DOHH2 (cell line): Measurements from ENCODE around the gene ETV4.

Experiments used
- H3F3A ChIP-seq: fragments of 200-600 bp; sonication (generic), shearing (Covaris generic); 2 replicates; pipeline ENCODE4 v1.6.0; 2016; ENCODE audit warnings: antibody characterized with exemption, mild to moderate bottlenecking; ENCODE audit not compliant: control insufficient read depth, insufficient read depth
- H3K27ac ChIP-seq: fragments of 200-600 bp; sonication (generic); 2 replicates; pipeline ENCODE4 v1.5.1; 2014; ENCODE audit warnings: low read depth, mild to moderate bottlenecking, low read length, moderate library complexity
- H3K27me3 ChIP-seq: fragments of 200-600 bp; sonication (generic); 2 replicates; pipeline ENCODE4 v1.6.1; 2014; ENCODE audit warnings: mild to moderate bottlenecking, low read length, mixed read lengths; ENCODE audit not compliant: control insufficient read depth
- H3K36me3 ChIP-seq: fragments of 200-600 bp; sonication (generic); 2 replicates; pipeline ENCODE4 v1.6.1; 2014; ENCODE audit warnings: mild to moderate bottlenecking, low read length, moderate library complexity, mixed read lengths; ENCODE audit not compliant: control insufficient read depth
- H3K4me1 ChIP-seq: fragments of 200-600 bp; sonication (generic); 2 replicates; pipeline ENCODE4 v1.6.1; 2014; ENCODE audit warnings: mild to moderate bottlenecking, low read length, mixed read lengths; ENCODE audit not compliant: control insufficient read depth
- H3K4me2 ChIP-seq: fragments of 200-600 bp; sonication (generic); 2 replicates; pipeline ENCODE4 v1.6.0; 2014; ENCODE audit warnings: mild to moderate bottlenecking, low read length, moderate library complexity
- H3K4me3 ChIP-seq: fragments of 200-600 bp; sonication (generic); 2 replicates; pipeline ENCODE4 v1.5.1; 2014; ENCODE audit warnings: mild to moderate bottlenecking, low read length, mixed read lengths
- H3K79me2 ChIP-seq: fragments of 200-600 bp; sonication (generic); 2 replicates; pipeline ENCODE4 v1.6.1; 2014; ENCODE audit warnings: mild to moderate bottlenecking, low read length, mixed read lengths; ENCODE audit not compliant: control insufficient read depth
- H3K9me2 ChIP-seq: fragments of 200-600 bp; sonication (generic); replicated peaks from 2 replicates; pipeline ENCODE4 v1.6.1; 2014; ENCODE audit warnings: mild to moderate bottlenecking, low read length, mixed read lengths; ENCODE audit not compliant: control insufficient read depth
- H3K9me3 ChIP-seq: fragments of 200-600 bp; sonication (generic); 2 replicates; pipeline ENCODE4 v1.6.1; 2014; ENCODE audit warnings: antibody characterized with exemption, low read length, mixed read lengths; ENCODE audit not compliant: control insufficient read depth, insufficient read depth
- H4K20me1 ChIP-seq: fragments of 200-600 bp; sonication (generic); 2 replicates; pipeline ENCODE4 v1.6.0; 2014; ENCODE audit warnings: low read depth, mild to moderate bottlenecking, antibody characterized with exemption, low read length, moderate library complexity; ENCODE audit not compliant: control insufficient read depth, insufficient read depth
- CTCF ChIP-seq: fragments of 200-600 bp; sonication (generic); IDR thresholded peaks from one replicate; pipeline ENCODE4 v1.5.1; 2014; ENCODE audit warnings: antibody characterized with exemption, mild to moderate bottlenecking, low read depth, low read length; ENCODE audit not compliant: poor library complexity, severe bottlenecking
- EZH2phosphoT487 ChIP-seq: fragments of 200-600 bp; sonication (generic); IDR thresholded peaks from 2 replicates; pipeline ENCODE4 v1.6.1; 2017; ENCODE audit warnings: borderline replicate concordance, mild to moderate bottlenecking, antibody characterized with exemption, low read length, moderate library complexity, mixed read lengths

Gene ETV4

GRCh38 chr17:43550754-43551153 is 4.6 kb upstream of the ETV4 start:
- peaks cover 7% of the 10 kb centered on the region; the same call in 1 of the 2 replicates for H4K20me1 ChIP-seq
- no peaks in the 10 kb centered on the region for H3K79me2 ChIP-seq
- no peak overlapping the region for H3K4me2 ChIP-seq
- H3K9me3 ChIP-seq = no peaks in the 10 kb centered on the region
- no peaks in the 10 kb centered on the region for H3K36me3 ChIP-seq
- H3K27me3 ChIP-seq = peaks cover 36% of the 10 kb centered on the region
- TF ChIP-seq CTCF (no peak), EZH2phosphoT487 (no peak)
- H3K9me2 ChIP-seq = no peaks in the 10 kb centered on the region
- peaks cover 10% of the 10 kb centered on the region for H3K4me1 ChIP-seq
- H3F3A ChIP-seq = no peaks in the 10 kb centered on the region
- no peak overlapping the region for H3K27ac ChIP-seq
- no peak overlapping the region for H3K4me3 ChIP-seq

GRCh38 chr17:43549496-43549895 is 3.4 kb upstream of the ETV4 start:
- H3K27me3 ChIP-seq = peaks cover 44% of the 10 kb centered on the region

GRCh38 chr17:43548689-43549379 is 2.7 kb upstream of the ETV4 start:
- TF ChIP-seq CTCF (no peak), EZH2phosphoT487 (no peak)
- peaks cover 21% of the 10 kb centered on the region for H3K4me1 ChIP-seq
- peaks cover 47% of the 10 kb centered on the region for H3K27me3 ChIP-seq
- H3K9me2 ChIP-seq = no peaks in the 10 kb centered on the region
- H3K27ac ChIP-seq = no peak overlapping the region
- no peaks in the 10 kb centered on the region for H3K9me3 ChIP-seq
- H4K20me1 ChIP-seq = peaks cover 7% of the 10 kb centered on the region; the same call in 1 of the 2 replicates
- H3K4me2 ChIP-seq = no peak overlapping the region
- H3K4me3 ChIP-seq = no peak overlapping the region
- no peaks in the 10 kb centered on the region for H3K79me2 ChIP-seq
- no peaks in the 10 kb centered on the region for H3F3A ChIP-seq
- no peaks in the 10 kb centered on the region for H3K36me3 ChIP-seq

More at GRCh38 chr17:43549496-43549895, 3.4 kb upstream of the ETV4 start:
- TF ChIP-seq EZH2phosphoT487 = no peak
- TF ChIP-seq CTCF = no peak
- H3K9me3 ChIP-seq = no peaks in the 10 kb centered on the region
- no peaks in the 10 kb centered on the region for H3K9me2 ChIP-seq
- H3K27ac ChIP-seq = no peak overlapping the region
- peaks cover 21% of the 10 kb centered on the region for H3K4me1 ChIP-seq
- no peaks in the 10 kb centered on the region for H3K36me3 ChIP-seq
- no peak overlapping the region for H3K4me2 ChIP-seq
- peaks cover 7% of the 10 kb centered on the region; the same call in 1 of the 2 replicates for H4K20me1 ChIP-seq
- no peaks in the 10 kb centered on the region for H3F3A ChIP-seq
- no peaks in the 10 kb centered on the region for H3K79me2 ChIP-seq
- no peak overlapping the region for H3K4me3 ChIP-seq
